Endothelial cell of umbilical vein (primary cell): ENCODE results near the gene MRTFA.

ENCODE experiments used
- CTCF ChIP-seq, 2 donors: IDR thresholded peaks; 1 replicate in 1 of 2; 2 replicates in 1 of 2; pipeline ENCODE4 v1.5.1; 2011; ENCODE audit warnings: low read length in 2 of 2, mild to moderate bottlenecking in 2 of 2, moderate library complexity in 2 of 2, control low read depth in 1 of 2, inconsistent platforms in 1 of 2, low read depth in 1 of 2; ENCODE audit not compliant: insufficient read depth in 1 of 2; ENCODE audit errors: extremely low read depth in 1 of 2
- EZH2 ChIP-seq: IDR thresholded peaks from 2 replicates; pipeline ENCODE4 v1.6.1; 2012; ENCODE audit warnings: borderline replicate concordance, low read depth, mild to moderate bottlenecking, moderate library complexity, low read length, inconsistent platforms; ENCODE audit not compliant: severe bottlenecking
- FOS ChIP-seq: IDR thresholded peaks from 2 replicates; pipeline ENCODE4 v1.6.1; 2011; ENCODE audit warnings: mild to moderate bottlenecking, low read length, moderate library complexity, borderline replicate concordance; ENCODE audit not compliant: insufficient read depth
- MAX ChIP-seq: IDR thresholded peaks from 2 replicates; pipeline ENCODE4 v1.6.1; 2011; ENCODE audit not compliant: insufficient read depth, insufficient read length
- MYC ChIP-seq: IDR thresholded peaks from one replicate; pipeline ENCODE4 v1.6.1; 2011; ENCODE audit warnings: mild to moderate bottlenecking, low read depth, low read length
- POLR2A ChIP-seq: IDR thresholded peaks from 2 replicates; pipeline ENCODE4 v1.6.1; 2012; ENCODE audit warnings: low read depth, mild to moderate bottlenecking, control low read depth, low read length
- POLR2AphosphoS5 ChIP-seq: IDR thresholded peaks from 2 replicates; pipeline ENCODE4 v1.6.1; 2012; ENCODE audit warnings: low read depth, mild to moderate bottlenecking, control low read depth, low read length, moderate library complexity; ENCODE audit not compliant: insufficient read depth

- TF ChIP-seq POLR2A (no peak), CTCF (IDR thresholded peaks at IDR 0.05; ENCODE audit: extremely low read depth in 1 of 2, insufficient read depth in 1 of 2, low read depth in 1 of 2, low read length in 2 of 2) (no peak), POLR2AphosphoS5 (no peak), MYC (no peak), EZH2 (no peak), MAX (no peak), FOS (no peak)
These were observed 133.6 kb downstream of the MRTFA start for GRCh38 chr22:40502919-40503318.
